GM10266 (cell line): ENCODE data around the gene KISS1.
"Not testable (repeated sequence)": the region's sequence is repeated elsewhere in the genome, so short reads cannot be mapped to it uniquely, and the experiment has no call there.

Source experiments
- DNase-seq: peaks from one replicate; pipeline ENCODE4 v3.0.0; 2012; ENCODE audit errors: extremely low spot score
- CTCF ChIP-seq: IDR thresholded peaks from 2 replicates; pipeline ENCODE4 v1.5.1; 2012; ENCODE audit warnings: mild to moderate bottlenecking, low read depth; ENCODE audit not compliant: control insufficient read depth, insufficient read depth; ENCODE audit errors: missing control alignments

Gene KISS1

GRCh38 chr1:204196068-204196795, at the start of gene KISS1:
Gene KISS1, minus strand, starts transcription at chr1:204196491. Its CDS starts 3,615 bp downstream, at chr1:204192876.
- no peak for DNase-seq
- no peak for TF ChIP-seq CTCF

- DNase-seq = no peak
- no peak for TF ChIP-seq CTCF
These were observed 46.6 kb upstream of the KISS1 start for GRCh38 chr1:204242920-204243319.

GRCh38 chr1:204241914-204242313, 45.6 kb upstream of the KISS1 start:
- DNase-seq = no peak
- TF ChIP-seq CTCF = no peak

GRCh38 chr1:204241050-204241449, 44.8 kb upstream of the KISS1 start:
- no peak for DNase-seq

GRCh38 chr1:204240233-204240632, 43.9 kb upstream of the KISS1 start:
- no peak for DNase-seq
- TF ChIP-seq CTCF = no peak

More at GRCh38 chr1:204241050-204241449, 44.8 kb upstream of the KISS1 start:
- TF ChIP-seq CTCF = no peak

- DNase-seq = not testable (repeated sequence)
These were observed 43.1 kb upstream of the KISS1 start for GRCh38 chr1:204239401-204239800.

GRCh38 chr1:204238520-204238919, 42.2 kb upstream of the KISS1 start:
- not testable (repeated sequence) for DNase-seq

- not testable (repeated sequence) for DNase-seq
These were observed 41.2 kb upstream of the KISS1 start for GRCh38 chr1:204237515-204237914.

- no peak for DNase-seq
These were observed 36.2 kb upstream of the KISS1 start for GRCh38 chr1:204232526-204232925.

More at GRCh38 chr1:204232526-204232925, 36.2 kb upstream of the KISS1 start:
- no peak for TF ChIP-seq CTCF
